ENCODE data around the gene TIAL1. TPM values are rescaled to one million over a fixed set of nuclear protein-coding genes. Genes with fewer than 3 reads are reported as not detected.

TIAL1 gene
- total and polyA plus RNA-seq, 2 experiments from 2014 or later = 92.6 to 131 TPM

DNA sequence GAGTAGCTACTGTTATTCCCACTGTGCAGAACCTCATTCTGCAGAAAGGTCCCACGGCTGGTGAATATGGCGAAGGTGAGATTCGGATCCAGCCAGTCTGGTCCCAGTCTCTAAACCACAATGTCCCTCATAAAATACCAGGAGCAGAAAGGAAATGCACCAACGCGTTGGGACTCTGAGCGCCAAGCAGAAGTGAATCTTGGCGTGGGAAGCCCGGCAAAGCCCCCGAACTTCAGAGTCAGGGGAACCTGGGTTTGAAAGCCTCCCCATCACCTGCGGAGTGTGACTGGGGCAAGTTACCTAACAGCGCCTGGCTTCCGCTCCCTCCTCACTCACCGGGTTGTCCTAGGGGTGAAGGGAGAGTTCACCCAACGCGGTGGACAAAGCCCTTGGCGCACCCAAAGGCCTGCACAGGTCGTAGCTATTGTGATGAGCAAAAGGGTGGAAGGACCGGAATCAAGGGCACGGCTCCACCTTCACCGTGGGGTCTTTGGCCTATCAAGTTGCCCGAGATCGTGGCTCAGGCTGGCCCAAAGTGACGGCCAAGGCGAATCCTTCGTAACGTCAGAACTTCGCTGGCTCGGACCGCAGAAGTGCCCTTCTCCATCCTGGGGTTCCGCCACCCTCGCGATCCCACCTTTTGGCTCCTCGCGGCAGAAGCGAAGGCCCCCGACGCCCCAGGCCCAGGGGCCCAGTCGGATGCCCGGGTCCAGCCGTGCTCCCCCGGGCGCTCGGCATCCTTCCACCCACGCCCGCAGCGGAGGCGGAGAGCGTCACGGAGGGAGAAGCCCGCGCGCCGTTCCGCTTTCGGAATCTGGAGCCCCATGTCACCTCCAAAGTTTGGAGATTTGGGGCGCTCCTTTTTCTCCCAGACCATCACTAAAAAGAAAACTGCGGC, 55.1 kb downstream of the TIAL1 start (continued):
- TF ChIP-seq, protein P1, sequence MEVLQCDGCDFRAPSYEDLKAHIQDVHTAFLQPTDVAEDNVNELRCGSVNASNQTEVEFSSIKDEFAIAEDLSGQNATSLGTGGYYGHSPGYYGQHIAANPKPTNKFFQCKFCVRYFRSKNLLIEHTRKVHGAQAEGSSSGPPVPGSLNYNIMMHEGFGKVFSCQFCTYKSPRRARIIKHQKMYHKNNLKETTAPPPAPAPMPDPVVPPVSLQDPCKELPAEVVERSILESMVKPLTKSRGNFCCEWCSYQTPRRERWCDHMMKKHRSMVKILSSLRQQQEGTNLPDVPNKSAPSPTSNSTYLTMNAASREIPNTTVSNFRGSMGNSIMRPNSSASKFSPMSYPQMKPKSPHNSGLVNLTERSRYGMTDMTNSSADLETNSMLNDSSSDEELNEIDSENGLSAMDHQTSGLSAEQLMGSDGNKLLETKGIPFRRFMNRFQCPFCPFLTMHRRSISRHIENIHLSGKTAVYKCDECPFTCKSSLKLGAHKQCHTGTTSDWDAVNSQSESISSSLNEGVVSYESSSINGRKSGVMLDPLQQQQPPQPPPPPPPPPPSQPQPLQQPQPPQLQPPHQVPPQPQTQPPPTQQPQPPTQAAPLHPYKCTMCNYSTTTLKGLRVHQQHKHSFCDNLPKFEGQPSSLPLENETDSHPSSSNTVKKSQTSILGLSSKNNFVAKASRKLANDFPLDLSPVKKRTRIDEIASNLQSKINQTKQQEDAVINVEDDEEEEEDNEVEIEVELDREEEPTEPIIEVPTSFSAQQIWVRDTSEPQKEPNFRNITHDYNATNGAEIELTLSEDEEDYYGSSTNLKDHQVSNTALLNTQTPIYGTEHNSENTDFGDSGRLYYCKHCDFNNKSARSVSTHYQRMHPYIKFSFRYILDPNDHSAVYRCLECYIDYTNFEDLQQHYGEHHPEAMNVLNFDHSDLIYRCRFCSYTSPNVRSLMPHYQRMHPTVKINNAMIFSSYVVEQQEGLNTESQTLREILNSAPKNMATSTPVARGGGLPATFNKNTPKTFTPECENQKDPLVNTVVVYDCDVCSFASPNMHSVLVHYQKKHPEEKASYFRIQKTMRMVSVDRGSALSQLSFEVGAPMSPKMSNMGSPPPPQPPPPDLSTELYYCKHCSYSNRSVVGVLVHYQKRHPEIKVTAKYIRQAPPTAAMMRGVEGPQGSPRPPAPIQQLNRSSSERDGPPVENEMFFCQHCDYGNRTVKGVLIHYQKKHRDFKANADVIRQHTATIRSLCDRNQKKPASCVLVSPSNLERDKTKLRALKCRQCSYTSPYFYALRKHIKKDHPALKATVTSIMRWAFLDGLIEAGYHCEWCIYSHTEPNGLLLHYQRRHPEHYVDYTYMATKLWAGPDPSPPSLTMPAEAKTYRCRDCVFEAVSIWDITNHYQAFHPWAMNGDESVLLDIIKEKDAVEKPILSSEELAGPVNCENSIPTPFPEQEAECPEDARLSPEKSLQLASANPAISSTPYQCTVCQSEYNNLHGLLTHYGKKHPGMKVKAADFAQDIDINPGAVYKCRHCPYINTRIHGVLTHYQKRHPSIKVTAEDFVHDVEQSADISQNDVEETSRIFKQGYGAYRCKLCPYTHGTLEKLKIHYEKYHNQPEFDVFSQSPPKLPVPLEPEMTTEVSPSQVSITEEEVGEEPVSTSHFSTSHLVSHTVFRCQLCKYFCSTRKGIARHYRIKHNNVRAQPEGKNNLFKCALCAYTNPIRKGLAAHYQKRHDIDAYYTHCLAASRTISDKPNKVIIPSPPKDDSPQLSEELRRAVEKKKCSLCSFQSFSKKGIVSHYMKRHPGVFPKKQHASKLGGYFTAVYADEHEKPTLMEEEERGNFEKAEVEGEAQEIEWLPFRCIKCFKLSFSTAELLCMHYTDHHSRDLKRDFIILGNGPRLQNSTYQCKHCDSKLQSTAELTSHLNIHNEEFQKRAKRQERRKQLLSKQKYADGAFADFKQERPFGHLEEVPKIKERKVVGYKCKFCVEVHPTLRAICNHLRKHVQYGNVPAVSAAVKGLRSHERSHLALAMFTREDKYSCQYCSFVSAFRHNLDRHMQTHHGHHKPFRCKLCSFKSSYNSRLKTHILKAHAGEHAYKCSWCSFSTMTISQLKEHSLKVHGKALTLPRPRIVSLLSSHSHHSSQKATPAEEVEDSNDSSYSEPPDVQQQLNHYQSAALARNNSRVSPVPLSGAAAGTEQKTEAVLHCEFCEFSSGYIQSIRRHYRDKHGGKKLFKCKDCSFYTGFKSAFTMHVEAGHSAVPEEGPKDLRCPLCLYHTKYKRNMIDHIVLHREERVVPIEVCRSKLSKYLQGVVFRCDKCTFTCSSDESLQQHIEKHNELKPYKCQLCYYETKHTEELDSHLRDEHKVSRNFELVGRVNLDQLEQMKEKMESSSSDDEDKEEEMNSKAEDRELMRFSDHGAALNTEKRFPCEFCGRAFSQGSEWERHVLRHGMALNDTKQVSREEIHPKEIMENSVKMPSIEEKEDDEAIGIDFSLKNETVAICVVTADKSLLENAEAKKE (CRISPR knock-in tag; IDR thresholded peaks at IDR 0.05) = no peak
- no peak for TF ChIP-seq NANOG (IDR thresholded peaks at IDR 0.05; ENCODE audit: borderline replicate concordance)
- no peak for TF ChIP-seq ZNF331 (CRISPR knock-in tag; IDR thresholded peaks at IDR 0.05; ENCODE audit: low read depth)

DNA sequence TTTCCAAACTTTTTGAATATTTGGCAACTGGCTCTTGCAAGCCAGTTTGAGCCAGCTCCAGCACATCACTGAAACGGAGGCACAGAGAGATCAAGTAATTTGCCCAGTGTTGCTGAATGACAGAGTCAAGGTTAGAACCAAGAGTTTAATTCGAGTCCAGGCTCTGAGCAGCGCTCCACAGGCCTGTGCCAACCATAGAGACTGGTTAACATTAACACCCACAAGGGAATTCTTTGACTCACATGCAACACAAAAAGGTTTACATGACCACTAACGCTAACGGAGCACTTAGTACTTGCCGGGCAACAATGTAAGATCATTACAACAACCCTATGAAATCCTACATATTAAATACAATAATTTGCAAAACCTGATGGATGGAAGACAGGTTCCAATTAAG, 55.7 kb downstream of the TIAL1 start:
- no peaks in the 10 kb centered on the region; the same call in 1 of the 2 replicates for H4K20me1 ChIP-seq (replicated peaks; ENCODE audit: insufficient read depth)
- DNase-seq (ENCODE audit: low spot score) (no peak), ATAC-seq (no peak)
- H3K27ac ChIP-seq (ENCODE audit: low read depth) = no peak overlapping the region
- peak overlapping the region; percentile 83 for H3K4me3 ChIP-seq
- no peaks in the 10 kb centered on the region for H3K9me2 ChIP-seq (ENCODE audit: insufficient read depth)
- H3K36me3 ChIP-seq (ENCODE audit: insufficient read depth) = no peaks in the 10 kb centered on the region
- peaks cover 13% of the 10 kb centered on the region; the same call in 1 of the 2 replicates for H3K4me1 ChIP-seq (ENCODE audit: insufficient read depth)
- no peaks in the 10 kb centered on the region for H3K9me3 Mint-ChIP-seq
- peaks cover 53% of the 10 kb centered on the region for H3K27me3 Mint-ChIP-seq (ENCODE audit: insufficient read depth, low read depth, poor library complexity)
- peaks cover 3% of the 10 kb centered on the region; the same call in 1 of the 3 replicates for H3K36me3 Mint-ChIP-seq (ENCODE audit: low read depth)
- H3K4me2 ChIP-seq = peak overlapping the region; percentile 95
- H3K79me2 ChIP-seq (replicated peaks; ENCODE audit: insufficient read depth) = no peaks in the 10 kb centered on the region
- peaks cover 31% of the 10 kb centered on the region for H3K4me1 Mint-ChIP-seq
- H3F3A ChIP-seq (replicated peaks; ENCODE audit: low read depth) = peaks cover 9% of the 10 kb centered on the region; the same call in 1 of the 2 replicates
- H3K27me3 ChIP-seq (ENCODE audit: insufficient read depth) = peaks cover 60% of the 10 kb centered on the region
- H2AFZ ChIP-seq = no peak overlapping the region
- H3K4me3 Mint-ChIP-seq = peak overlapping the region; percentile 72
- no peak overlapping the region for H3K27ac Mint-ChIP-seq
- TF ChIP-seq STAT1 (IDR thresholded peaks at IDR 0.05; ENCODE audit: unreplicated experiment) (no peak), CREB1 (CRISPR knock-in tag; IDR thresholded peaks at IDR 0.05; ENCODE audit: low read depth) (no peak), ZNF114 (CRISPR knock-in tag; IDR thresholded peaks at IDR 0.05) (no peak), POLR2AphosphoS5 (IDR thresholded peaks at IDR 0.05; ENCODE audit: low read depth) (no peak)
- TF ChIP-seq, protein P2, sequence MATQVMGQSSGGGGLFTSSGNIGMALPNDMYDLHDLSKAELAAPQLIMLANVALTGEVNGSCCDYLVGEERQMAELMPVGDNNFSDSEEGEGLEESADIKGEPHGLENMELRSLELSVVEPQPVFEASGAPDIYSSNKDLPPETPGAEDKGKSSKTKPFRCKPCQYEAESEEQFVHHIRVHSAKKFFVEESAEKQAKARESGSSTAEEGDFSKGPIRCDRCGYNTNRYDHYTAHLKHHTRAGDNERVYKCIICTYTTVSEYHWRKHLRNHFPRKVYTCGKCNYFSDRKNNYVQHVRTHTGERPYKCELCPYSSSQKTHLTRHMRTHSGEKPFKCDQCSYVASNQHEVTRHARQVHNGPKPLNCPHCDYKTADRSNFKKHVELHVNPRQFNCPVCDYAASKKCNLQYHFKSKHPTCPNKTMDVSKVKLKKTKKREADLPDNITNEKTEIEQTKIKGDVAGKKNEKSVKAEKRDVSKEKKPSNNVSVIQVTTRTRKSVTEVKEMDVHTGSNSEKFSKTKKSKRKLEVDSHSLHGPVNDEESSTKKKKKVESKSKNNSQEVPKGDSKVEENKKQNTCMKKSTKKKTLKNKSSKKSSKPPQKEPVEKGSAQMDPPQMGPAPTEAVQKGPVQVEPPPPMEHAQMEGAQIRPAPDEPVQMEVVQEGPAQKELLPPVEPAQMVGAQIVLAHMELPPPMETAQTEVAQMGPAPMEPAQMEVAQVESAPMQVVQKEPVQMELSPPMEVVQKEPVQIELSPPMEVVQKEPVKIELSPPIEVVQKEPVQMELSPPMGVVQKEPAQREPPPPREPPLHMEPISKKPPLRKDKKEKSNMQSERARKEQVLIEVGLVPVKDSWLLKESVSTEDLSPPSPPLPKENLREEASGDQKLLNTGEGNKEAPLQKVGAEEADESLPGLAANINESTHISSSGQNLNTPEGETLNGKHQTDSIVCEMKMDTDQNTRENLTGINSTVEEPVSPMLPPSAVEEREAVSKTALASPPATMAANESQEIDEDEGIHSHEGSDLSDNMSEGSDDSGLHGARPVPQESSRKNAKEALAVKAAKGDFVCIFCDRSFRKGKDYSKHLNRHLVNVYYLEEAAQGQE (IDR thresholded peaks at IDR 0.05; ENCODE audit: unreplicated experiment) = no peak
- TF ChIP-seq, protein P3, sequence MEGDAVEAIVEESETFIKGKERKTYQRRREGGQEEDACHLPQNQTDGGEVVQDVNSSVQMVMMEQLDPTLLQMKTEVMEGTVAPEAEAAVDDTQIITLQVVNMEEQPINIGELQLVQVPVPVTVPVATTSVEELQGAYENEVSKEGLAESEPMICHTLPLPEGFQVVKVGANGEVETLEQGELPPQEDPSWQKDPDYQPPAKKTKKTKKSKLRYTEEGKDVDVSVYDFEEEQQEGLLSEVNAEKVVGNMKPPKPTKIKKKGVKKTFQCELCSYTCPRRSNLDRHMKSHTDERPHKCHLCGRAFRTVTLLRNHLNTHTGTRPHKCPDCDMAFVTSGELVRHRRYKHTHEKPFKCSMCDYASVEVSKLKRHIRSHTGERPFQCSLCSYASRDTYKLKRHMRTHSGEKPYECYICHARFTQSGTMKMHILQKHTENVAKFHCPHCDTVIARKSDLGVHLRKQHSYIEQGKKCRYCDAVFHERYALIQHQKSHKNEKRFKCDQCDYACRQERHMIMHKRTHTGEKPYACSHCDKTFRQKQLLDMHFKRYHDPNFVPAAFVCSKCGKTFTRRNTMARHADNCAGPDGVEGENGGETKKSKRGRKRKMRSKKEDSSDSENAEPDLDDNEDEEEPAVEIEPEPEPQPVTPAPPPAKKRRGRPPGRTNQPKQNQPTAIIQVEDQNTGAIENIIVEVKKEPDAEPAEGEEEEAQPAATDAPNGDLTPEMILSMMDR (conservative IDR thresholded peaks at IDR 0.05; ENCODE audit: low read depth in 2 of 2) = no peak
